ENCODE measurements around the gene CSTPP1.

GRCh38 chr11:47179655-47179991 lies 243.1 kb downstream of the CSTPP1 start:
- TF ChIP-seq CTCF (IDR thresholded peaks at IDR 0.05): no peak
- no peak for TF ChIP-seq POLR2A (IDR thresholded peaks at IDR 0.05)

Measured in lower leg skin (tissue), 3 donors.